ENCODE measurements around the gene GRM5.
"Not testable (repeated sequence)": the region's sequence is repeated elsewhere in the genome, so short reads cannot be mapped to it uniquely, and the experiment has no call there.

GRCh38 chr11:88882800-88883199 is 183.0 kb downstream of the GRM5 start:
- not testable (repeated sequence) for TF ChIP-seq CTCF, POLR2A (IDR thresholded peaks at IDR 0.05)
